Measurements from ENCODE around the gene HLA-DQA1. TPM values are rescaled to one million over a fixed set of nuclear protein-coding genes. Genes with fewer than 3 reads are reported as not detected.

HLA-DQA1 gene
- total and polyA plus RNA-seq, 10 of the 15 experiments (the other 5 are each of a cell fraction or from before 2014, with no cell fraction given), result 289 to 1,769 (median 460) TPM

DNA sequence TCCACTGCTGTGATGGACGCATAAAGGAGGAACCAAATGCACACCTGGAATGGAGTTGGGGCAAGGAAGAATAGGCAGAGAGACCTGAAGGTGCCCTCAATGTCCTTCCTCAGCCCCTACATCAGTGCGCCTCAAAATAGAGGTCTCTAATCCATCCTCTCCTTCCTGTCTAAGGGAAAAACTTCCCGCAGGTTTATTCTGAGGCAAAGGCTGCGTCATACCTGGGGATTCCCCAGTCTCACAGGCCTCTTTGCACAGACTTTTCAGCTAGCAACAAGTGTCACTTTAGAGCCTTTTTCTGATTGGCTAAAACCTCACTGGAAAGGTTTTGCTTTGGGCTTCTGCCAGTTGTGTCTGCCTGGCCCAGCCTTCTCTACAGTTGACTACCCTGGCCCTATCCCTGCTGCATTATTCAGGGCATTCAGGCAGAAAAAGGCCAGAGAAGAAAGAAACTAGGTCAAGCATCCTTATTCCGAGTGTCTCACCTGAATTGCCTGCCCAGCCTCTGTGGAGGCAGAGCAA is 31.1 kb downstream of the HLA-DQA1 start (continued):
- TF ChIP-seq NFYB (IDR thresholded peaks at IDR 0.05; ENCODE audit: insufficient read depth, low read depth, low read length) (0 out of 2 replicates have a peak, but pooled peaks have one; percentile 20), POLR2A (IDR thresholded peaks at IDR 0.05; ENCODE audit: low read depth, low read length) (peak; percentile 77), RCOR1 (conservative IDR thresholded peaks at IDR 0.05; ENCODE audit: low read depth, low read length) (no peak), NRF1 (conservative IDR thresholded peaks at IDR 0.05; ENCODE audit: low read depth, low read length) (no peak), GATAD2B (conservative IDR thresholded peaks at IDR 0.05; ENCODE audit: low read depth) (no peak), FOS (IDR thresholded peaks at IDR 0.05; ENCODE audit: borderline replicate concordance, extremely low read depth, insufficient read length) (no peak), CREM (IDR thresholded peaks at IDR 0.05; ENCODE audit: low read depth) (peak; percentile 97), NBN (IDR thresholded peaks at IDR 0.05) (peak; percentile 71), LARP7 (IDR thresholded peaks at IDR 0.05) (no peak), ZNF217 (IDR thresholded peaks at IDR 0.05) (0 out of 2 replicates have a peak, but pooled peaks have one; percentile 29), SMAD5 (IDR thresholded peaks at IDR 0.05; ENCODE audit: low read depth) (peak; percentile 60; the same call in 1 of the 2 replicates), NFIC (IDR thresholded peaks at IDR 0.05; ENCODE audit: low read depth, low read length) (peak; percentile 59; the same call in 1 of the 2 replicates), RFX5 (IDR thresholded peaks at IDR 0.05; ENCODE audit: low read depth, low read length) (peak; percentile 98), PAX8 (IDR thresholded peaks at IDR 0.05) (no peak), TCF3 (IDR thresholded peaks at IDR 0.05; ENCODE audit: borderline replicate concordance, insufficient read depth, low read depth, low read length) (no peak)
- TF ChIP-seq, protein P1, sequence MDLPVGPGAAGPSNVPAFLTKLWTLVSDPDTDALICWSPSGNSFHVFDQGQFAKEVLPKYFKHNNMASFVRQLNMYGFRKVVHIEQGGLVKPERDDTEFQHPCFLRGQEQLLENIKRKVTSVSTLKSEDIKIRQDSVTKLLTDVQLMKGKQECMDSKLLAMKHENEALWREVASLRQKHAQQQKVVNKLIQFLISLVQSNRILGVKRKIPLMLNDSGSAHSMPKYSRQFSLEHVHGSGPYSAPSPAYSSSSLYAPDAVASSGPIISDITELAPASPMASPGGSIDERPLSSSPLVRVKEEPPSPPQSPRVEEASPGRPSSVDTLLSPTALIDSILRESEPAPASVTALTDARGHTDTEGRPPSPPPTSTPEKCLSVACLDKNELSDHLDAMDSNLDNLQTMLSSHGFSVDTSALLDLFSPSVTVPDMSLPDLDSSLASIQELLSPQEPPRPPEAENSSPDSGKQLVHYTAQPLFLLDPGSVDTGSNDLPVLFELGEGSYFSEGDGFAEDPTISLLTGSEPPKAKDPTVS (IDR thresholded peaks at IDR 0.05; ENCODE audit: low read depth, low read length), result no peak
- TF ChIP-seq, protein P2, sequence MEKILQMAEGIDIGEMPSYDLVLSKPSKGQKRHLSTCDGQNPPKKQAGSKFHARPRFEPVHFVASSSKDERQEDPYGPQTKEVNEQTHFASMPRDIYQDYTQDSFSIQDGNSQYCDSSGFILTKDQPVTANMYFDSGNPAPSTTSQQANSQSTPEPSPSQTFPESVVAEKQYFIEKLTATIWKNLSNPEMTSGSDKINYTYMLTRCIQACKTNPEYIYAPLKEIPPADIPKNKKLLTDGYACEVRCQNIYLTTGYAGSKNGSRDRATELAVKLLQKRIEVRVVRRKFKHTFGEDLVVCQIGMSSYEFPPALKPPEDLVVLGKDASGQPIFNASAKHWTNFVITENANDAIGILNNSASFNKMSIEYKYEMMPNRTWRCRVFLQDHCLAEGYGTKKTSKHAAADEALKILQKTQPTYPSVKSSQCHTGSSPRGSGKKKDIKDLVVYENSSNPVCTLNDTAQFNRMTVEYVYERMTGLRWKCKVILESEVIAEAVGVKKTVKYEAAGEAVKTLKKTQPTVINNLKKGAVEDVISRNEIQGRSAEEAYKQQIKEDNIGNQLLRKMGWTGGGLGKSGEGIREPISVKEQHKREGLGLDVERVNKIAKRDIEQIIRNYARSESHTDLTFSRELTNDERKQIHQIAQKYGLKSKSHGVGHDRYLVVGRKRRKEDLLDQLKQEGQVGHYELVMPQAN (conservative IDR thresholded peaks at IDR 0.05), result no peak
- TF ChIP-seq, protein P3, sequence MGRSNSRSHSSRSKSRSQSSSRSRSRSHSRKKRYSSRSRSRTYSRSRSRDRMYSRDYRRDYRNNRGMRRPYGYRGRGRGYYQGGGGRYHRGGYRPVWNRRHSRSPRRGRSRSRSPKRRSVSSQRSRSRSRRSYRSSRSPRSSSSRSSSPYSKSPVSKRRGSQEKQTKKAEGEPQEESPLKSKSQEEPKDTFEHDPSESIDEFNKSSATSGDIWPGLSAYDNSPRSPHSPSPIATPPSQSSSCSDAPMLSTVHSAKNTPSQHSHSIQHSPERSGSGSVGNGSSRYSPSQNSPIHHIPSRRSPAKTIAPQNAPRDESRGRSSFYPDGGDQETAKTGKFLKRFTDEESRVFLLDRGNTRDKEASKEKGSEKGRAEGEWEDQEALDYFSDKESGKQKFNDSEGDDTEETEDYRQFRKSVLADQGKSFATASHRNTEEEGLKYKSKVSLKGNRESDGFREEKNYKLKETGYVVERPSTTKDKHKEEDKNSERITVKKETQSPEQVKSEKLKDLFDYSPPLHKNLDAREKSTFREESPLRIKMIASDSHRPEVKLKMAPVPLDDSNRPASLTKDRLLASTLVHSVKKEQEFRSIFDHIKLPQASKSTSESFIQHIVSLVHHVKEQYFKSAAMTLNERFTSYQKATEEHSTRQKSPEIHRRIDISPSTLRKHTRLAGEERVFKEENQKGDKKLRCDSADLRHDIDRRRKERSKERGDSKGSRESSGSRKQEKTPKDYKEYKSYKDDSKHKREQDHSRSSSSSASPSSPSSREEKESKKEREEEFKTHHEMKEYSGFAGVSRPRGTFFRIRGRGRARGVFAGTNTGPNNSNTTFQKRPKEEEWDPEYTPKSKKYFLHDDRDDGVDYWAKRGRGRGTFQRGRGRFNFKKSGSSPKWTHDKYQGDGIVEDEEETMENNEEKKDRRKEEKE (IDR thresholded peaks at IDR 0.05), result no peak
- TF ChIP-seq, protein P4, sequence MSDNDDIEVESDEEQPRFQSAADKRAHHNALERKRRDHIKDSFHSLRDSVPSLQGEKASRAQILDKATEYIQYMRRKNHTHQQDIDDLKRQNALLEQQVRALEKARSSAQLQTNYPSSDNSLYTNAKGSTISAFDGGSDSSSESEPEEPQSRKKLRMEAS (IDR thresholded peaks at IDR 0.05; ENCODE audit: low read depth, low read length), result no peak
- TF ChIP-seq, protein P5, sequence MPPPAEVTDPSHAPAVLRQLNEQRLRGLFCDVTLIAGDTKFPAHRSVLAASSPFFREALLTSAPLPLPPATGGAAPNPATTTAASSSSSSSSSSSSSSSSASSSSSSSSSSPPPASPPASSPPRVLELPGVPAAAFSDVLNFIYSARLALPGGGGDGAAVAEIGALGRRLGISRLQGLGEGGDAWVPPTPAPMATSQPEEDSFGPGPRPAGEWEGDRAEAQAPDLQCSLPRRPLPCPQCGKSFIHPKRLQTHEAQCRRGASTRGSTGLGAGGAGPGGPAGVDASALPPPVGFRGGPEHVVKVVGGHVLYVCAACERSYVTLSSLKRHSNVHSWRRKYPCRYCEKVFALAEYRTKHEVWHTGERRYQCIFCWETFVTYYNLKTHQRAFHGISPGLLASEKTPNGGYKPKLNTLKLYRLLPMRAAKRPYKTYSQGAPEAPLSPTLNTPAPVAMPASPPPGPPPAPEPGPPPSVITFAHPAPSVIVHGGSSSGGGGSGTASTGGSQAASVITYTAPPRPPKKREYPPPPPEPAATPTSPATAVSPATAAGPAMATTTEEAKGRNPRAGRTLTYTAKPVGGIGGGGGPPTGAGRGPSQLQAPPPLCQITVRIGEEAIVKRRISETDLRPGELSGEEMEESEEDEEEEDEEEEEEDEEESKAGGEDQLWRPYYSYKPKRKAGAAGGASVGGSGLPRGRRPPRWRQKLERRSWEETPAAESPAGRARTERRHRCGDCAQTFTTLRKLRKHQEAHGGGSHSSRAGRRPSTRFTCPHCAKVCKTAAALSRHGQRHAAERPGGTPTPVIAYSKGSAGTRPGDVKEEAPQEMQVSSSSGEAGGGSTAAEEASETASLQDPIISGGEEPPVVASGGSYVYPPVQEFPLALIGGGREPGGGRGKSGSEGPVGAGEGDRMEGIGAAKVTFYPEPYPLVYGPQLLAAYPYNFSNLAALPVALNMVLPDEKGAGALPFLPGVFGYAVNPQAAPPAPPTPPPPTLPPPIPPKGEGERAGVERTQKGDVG (CRISPR knock-in tag; IDR thresholded peaks at IDR 0.05), result no peak
- TF ChIP-seq, protein P6, sequence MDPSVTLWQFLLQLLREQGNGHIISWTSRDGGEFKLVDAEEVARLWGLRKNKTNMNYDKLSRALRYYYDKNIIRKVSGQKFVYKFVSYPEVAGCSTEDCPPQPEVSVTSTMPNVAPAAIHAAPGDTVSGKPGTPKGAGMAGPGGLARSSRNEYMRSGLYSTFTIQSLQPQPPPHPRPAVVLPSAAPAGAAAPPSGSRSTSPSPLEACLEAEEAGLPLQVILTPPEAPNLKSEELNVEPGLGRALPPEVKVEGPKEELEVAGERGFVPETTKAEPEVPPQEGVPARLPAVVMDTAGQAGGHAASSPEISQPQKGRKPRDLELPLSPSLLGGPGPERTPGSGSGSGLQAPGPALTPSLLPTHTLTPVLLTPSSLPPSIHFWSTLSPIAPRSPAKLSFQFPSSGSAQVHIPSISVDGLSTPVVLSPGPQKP (IDR thresholded peaks at IDR 0.05; ENCODE audit: low read depth, low read length), result no peak
